Cardiac ventricle fibroblast (primary cell): ENCODE data around the gene PDIA3. TPM values are rescaled to one million over a fixed set of nuclear protein-coding genes. Genes with fewer than 3 reads are reported as not detected.

ENCODE experiments used
- total RNA-seq: library from RNA; depleted of rRNA; stranded (reverse); fragments of >200 nt; gene quantifications from 2 replicates; pipeline ENCODE4 v1.2.3, GENCODE V29; 2015

Gene PDIA3
- total RNA-seq = 310 and 311 TPM in 2 replicates

DNA sequence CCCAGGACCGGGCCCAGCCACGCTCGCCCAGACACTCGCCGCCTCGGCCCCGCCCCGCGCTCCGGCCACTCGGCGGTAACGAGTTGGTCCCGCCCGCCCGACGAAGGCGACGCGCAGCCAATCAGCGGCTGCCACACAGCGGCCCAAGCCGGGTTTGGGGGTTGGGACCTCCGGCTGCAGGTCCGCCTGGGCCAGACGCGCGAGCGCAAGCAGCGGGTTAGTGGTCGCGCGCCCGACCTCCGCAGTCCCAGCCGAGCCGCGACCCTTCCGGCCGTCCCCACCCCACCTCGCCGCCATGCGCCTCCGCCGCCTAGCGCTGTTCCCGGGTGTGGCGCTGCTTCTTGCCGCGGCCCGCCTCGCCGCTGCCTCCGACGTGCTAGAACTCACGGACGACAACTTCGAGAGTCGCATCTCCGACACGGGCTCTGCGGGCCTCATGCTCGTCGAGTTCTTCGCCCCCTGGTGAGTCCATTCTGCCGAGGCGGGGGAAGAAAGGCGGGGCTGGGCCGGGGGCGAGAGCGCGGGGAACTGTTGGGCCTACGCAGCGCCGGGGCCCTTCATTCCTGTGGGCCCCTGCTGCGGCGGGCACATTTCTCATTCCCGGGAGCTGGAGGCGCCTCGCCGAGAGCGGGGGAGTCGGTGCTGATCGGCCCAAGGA lies at the start of gene PDIA3:
Gene PDIA3, plus strand, starts transcription at position 194 of the 658 bp plus-strand sequence. Its CDS starts 102 bp downstream, at position 296.

DNA sequence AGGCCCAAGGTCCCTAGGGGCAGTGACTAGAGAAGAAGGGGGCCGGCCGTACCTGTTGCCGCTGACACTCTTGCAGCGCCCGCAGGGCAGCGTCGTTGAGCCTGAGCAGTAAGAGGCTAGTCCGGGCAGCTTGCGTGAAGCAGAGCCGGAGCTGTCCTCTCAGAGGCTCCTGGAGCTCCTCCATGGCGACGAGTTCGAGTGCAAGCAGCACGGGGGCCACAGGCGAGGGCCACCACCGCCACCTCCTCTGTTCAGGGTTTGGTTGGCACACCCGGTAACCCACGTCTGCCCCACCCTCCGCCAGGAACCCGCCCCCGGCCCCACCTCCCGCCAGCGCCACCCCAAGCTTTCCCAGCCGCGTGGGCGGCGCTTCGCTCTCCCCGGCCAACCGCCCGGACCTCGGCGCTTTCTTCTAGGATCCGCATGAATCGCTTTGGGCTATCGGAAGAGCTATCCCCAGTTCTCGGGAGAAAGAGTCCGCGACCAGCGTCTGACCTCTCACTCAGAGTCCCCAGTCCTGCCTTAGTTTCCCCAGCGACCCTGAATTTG lies 30.6 kb downstream of the PDIA3 start, which contains the start of gene ELL3:
Gene ELL3, minus strand, starts transcription at position 249 of the 549 bp plus-strand sequence. Its CDS starts 65 bp downstream, at position 184.

DNA sequence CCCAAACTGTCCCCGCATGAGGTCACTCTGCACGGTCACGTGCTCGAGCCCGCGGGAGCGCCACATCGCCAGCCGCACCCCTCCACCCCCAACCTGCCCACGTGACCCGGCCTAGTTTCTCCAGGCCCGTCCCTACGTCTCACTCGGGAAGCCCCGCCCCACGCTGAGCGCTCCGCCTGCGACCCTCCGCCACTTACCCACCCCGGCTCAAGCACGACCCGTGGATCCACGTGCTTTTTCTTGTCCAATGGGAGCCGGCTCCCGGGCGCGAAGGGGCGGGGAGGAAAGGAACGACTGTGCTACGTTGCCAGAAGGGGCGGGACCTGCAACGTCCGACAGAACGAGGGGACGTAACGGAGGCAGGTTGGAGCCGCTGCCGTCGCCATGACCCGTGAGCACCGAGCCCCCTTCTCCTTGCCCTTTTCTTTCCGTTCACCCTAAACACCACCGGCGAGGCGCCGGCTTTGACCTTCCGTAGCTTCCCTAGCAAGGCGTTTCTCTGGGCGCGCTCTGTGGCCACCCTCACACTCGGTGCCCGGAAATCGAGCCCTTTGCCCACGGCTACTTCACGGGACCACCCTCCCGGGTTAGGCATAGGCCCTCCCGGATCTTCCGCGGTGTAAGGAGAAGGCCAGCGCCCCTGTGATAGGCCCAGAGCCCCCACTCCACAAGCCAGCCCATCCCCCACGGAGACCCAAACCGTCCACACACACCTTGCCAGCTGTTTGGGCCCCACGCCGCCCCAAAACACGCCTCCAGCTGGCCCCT lies 45.9 kb downstream of the PDIA3 start, which contains the start of gene SERF2:
Gene SERF2, plus strand, starts transcription at position 328 of the 768 bp plus-strand sequence. Its CDS starts 57 bp downstream, at position 385.

DNA sequence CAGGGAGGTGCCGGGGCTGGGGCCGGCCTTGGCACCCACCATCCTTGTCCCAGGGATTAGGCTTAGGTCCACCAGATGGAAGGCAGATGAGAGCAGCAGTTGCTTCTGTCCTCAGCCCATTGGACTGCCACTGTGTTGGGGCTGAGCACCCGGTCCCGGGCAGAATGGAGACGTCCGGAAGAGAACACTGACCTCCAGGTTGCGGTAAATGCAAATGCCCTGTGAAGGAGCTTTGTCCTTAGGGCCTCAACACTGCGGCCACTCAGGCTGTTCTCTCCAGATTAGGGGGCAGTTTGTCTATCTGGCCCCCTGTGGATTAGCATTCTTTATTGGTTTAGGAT lies 53.7 kb downstream of the PDIA3 start, which contains the start of gene SERINC4:
Gene SERINC4, minus strand, starts transcription at position 276 of the 341 bp plus-strand sequence. Its CDS starts 234 bp downstream, at position 42.

DNA sequence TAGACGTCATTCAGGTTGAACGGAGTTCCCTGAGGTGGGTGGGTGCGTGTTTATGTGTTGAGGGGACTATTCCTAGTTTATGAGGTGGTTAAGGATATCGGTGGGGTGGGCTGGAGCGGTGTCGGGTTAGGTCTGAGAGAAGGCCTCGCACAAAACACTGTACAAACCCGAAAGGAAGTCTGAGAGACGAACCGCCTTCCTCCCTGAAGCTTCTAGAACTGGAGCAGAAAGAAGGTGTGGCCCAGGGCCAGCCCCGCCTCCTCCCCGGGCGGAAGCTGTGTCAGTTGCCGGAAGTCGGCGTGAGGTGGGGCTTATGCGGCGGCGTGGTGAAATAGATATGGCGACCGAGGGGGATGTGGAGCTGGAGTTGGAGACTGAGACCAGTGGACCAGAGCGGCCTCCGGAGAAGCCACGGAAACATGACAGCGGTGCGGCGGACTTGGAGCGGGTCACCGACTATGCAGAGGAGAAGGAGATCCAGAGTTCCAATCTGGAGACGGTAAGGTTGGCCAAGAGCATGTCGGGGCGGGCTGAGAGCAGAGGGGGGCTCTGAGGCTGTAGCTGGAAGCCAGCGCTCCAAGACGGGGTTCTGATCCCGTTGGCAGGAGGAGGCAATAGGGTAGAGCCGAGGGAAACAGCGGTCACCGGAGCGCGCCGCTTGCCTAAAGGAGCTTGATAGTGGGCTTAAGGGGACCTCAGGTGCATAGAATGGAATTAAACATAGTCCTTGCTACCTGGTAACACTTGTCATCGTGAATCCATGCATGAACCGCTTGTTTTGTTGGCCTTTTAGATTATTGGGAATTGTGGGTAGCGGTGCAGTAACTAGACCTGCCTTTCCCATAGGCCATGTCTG lies 54.3 kb downstream of the PDIA3 start, which contains the start of gene HYPK:
Gene HYPK, plus strand, starts transcription at position 314 of the 856 bp plus-strand sequence. Its CDS starts 24 bp downstream, at position 338.

Other genes with a start within 250 kb of the PDIA3 start
- 22.8 and 24.6 TPM in 2 replicates for gene MAP1A, start 228.8 kb upstream of the PDIA3 start, total RNA-seq
- 3.3 and 3.8 TPM in 2 replicates for gene PPIP5K1, start 156.2 kb upstream of the PDIA3 start, total RNA-seq
- 0.39 TPM in 1 of 2 replicates, not detected in the other for gene CKMT1B, start 152.4 kb upstream of the PDIA3 start, total RNA-seq
- gene STRC, start 127.6 kb upstream of the PDIA3 start, total RNA-seq = not detected in 2 replicates
- gene CATSPER2, start 97.6 kb upstream of the PDIA3 start, total RNA-seq = 0.19 TPM in 1 of 2 replicates, not detected in the other
- gene CKMT1A, start 52.6 kb upstream of the PDIA3 start, total RNA-seq = 0.06 TPM in 1 of 2 replicates, not detected in the other
- 0.37 and 1.3 TPM in 2 replicates for gene ELL3, start 30.5 kb downstream of the PDIA3 start, total RNA-seq
- 1,535 and 1,868 TPM in 2 replicates for gene SERF2, start 45.9 kb downstream of the PDIA3 start, total RNA-seq
- gene SERINC4, start 53.8 kb downstream of the PDIA3 start, total RNA-seq = not detected in 2 replicates
- 5.9 and 14.2 TPM in 2 replicates for gene HYPK, start 54.2 kb downstream of the PDIA3 start, total RNA-seq
- 16.2 and 16.8 TPM in 2 replicates for gene MFAP1, start 78.3 kb downstream of the PDIA3 start, total RNA-seq
- 2.9 and 5.9 TPM in 2 replicates for gene WDR76, start 80.6 kb downstream of the PDIA3 start, total RNA-seq